GM21526 (cell line): Measurements from ENCODE around the gene CDK7.
"Not testable (repeated sequence)": the region's sequence is repeated elsewhere in the genome, so short reads cannot be mapped to it uniquely, and the experiment has no call there.

ENCODE experiments used
- ATAC-seq: cut with Tn5 transposase; IDR thresholded peaks from one replicate; pipeline ENCODE4 v1.9.1; 2021; ENCODE audit warnings: moderate library complexity; ENCODE audit not compliant: unreplicated experiment, low FRiP score

CDK7 gene

DNA sequence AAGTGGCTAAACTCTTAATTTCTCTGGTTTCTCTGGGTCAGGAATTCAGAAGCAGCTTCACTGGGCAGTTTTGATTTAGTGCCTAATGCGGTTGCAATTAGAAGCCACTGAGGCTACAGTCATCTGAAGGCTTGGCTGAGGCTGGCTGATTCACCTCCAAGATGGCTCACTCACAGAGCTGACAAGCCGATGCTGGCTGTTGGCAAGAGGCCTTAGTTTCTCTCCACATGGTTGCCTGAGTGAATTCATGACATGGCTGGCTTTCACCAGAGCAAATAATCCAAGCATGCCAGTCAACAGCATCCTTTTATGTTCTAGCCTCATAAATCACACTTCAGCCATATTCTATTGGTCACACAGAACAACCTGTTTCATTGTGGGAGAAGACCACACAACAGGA lies 2.8 kb upstream of the CDK7 start:
- ATAC-seq: no peak

DNA sequence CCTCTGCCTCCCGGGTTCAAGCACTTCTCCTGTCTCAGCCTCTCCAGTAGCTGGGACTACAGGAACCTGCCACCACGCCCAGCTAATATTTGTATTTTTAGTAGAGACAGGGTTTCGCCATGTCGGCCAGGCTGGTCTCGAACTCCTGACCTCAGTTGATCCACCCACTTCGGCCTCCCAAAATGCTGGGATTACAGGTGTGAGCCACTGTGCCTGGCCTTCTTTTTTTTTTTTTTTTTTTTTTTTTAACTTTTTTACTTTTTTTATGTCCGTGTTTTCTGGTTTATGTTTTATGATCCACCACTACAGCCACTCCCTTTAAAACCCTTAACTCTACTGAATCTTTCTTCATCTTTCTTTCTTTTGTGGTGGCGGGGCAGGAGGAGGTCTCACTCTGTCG lies 2.0 kb downstream of the CDK7 start:
- ATAC-seq: not testable (repeated sequence)

DNA sequence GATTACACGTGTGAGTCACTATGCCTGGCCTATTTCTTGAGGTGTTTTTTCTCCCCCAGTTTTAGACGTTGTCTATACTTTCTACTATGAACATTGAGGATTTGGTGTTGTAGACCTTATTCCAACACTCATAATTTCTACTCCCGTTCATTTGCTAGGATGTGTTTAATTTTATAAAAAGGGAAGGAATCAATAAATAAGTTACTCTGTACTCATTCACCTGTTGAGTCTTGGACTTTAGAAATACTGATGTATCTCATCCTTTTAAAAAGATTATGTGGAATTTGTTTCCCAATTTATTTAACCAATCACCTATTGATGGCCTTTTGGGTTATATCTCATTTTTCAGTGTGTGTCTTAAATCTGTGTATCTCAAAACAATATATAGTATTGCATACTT lies 3.2 kb downstream of the CDK7 start:
- no peak for ATAC-seq

DNA sequence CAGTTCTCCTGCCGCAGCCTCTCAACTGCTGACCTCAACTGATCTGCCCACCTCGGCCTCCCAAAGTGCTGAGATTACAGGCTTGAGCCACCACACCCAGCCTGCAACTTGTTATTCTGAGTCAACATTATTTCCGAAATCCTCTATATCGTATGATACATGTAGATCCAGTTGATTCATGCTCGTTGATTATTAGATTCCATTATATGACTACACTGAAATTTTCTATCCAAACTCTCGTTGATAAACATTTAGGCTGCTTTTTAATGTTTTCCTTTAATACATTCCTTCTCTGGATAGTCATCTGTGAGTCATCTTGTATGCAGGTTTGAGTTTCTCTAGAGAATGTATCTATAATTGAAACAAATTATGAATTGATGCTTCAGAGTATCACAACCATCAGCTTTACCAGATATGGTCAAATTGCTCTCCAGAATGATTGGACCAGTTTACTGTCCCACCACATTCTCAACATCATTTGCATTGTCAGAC lies 4.1 kb downstream of the CDK7 start:
- no peak for ATAC-seq

DNA sequence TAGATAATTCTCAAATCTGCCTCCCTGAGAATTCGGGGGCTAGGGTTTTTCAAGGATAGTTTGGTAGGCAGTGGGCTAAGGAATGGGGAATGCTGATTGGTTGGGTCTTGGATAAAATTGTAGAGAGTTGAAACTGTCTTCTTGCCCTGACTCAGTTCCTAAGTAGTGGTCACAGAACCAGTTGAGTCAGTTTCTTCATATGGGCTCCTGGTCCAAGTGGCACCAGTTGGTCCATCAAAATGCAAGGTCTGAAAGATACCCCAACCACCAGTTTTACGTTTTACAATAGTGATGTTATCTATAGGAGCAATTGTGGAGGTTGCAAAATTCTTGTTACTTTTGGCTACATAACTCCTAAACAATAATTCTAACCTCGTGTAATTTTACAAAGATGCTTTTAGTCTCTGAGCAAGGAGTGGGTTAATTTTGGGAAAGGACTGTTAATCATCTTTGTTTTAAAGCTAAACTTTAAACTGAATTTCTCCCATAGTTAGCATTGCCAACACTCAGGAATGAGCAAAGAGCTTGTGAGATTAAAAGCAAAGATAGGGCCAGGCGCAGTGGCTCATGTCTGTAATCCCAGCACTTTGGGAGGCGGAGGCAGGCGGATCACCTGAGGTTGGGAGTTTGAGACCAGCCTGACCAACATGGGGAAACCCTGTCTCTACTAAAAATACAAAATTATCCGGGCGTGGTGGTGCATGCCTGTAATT lies 7.7 kb downstream of the CDK7 start:
- no peak for ATAC-seq

DNA sequence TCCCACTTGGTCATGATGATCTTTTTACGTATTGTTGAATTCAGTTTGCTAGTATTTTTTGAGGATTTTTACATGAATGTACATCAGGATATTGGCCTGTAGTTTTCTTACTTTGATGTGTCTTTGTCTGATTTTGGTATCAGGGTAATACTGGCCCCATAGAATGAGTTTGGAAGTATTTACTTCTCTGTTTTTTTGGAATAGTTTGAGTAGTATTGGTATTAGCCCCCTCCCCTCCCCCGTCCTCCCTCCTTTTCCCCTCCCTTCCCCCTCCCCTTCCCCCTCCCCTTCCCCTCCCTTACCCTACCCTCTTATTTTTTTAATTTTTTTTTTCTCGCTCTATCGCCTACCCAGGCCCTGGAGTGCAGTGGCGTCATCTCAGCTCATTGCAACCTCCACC lies 10.3 kb downstream of the CDK7 start:
- no peak for ATAC-seq

DNA sequence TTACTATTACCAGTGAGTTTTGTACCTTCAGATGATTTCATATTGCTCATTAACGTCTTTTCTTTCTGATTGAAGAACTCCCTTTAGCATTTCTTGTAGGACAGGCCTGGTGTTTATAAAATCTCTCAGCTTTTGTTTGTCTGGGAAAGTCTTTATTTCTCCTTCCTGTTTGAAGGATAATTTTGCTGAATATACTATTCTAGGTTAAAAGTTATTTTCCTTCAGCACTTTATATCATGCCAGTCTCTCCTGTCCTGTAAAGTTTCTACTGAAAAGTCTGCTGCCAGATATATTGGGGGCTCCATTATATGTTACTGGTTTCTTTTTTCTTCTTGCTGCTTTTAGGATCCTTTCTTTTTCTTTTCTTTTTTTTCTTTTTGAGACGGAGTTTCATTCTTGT lies 13.3 kb downstream of the CDK7 start:
- ATAC-seq: no peak

DNA sequence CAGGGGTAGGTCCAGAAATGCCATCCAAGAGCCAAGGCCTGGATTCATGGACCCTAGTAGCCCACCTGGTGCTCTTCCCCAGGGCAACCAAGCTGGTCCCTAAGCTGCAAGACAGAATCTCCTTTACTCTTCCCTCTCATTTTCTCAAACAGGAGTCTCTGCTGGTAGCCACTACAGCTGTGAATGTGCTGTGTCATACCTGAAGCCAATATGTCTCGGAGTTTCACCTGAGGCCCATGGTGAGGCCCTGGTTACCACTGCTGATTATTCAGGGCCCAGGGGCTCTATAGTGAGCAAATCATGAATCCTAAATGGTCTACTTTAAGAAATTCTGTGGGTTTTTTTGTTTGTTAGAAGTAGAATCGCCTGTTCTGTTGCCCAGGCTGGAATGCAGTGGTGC lies 15.9 kb downstream of the CDK7 start:
- ATAC-seq: no peak

DNA sequence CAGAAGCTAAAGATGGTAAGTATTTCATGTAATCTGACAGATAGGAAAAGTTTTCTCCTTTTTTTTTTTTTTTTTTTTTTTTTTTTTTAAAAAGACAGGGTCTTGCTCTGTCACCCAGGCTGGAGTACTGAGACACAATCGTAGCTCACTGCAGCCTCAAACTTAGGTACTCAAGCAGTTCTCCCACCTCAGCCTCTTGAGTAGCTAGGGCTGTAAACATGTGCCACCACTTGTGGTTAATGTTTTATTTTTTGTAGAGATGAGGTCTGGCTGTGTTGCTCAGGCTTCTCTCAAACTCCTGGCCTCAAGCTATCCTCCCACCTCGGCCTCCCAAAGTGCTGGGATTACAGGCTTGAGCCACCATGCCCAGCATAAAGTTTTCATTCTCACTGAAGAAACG lies 17.8 kb downstream of the CDK7 start:
- no peak for ATAC-seq

DNA sequence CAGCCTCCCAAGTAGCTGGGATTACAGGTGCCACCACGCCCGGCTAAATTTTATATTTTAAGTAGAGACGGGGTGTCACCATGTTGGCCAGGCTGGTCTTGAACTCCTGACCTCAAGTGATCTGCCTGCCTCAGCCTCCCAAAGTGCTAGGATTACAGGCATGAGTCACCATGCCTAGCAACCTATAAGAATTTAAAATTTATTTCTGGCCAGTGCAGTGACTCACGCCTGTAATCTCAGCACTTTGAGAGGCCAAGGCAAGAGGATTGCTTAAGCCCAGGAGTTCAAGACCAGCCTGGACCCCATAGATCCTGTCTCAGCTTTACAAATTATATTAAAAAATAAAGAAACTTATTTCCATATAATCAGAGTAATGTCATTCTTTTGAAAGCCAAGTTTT lies 21.3 kb downstream of the CDK7 start:
- not testable (repeated sequence) for ATAC-seq

DNA sequence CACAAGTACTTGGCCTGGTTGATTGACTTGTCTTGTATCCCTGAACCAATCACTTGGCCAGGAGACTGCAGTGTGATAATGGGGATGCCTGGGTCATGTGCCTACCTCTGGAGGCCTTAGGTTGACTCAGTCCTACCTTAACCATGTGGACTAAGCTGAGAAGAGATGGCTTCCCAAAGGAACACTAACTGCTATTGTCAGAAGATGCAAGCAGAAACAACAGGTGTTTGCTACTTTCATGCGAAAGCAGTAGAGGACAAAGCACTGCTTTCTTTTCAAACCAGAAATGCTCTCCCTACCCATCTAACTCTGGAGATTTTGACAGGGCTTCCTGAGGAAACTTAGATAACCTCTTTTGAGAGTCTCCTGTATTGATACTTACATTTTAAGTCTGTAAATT lies 22.9 kb downstream of the CDK7 start:
- no peak for ATAC-seq

DNA sequence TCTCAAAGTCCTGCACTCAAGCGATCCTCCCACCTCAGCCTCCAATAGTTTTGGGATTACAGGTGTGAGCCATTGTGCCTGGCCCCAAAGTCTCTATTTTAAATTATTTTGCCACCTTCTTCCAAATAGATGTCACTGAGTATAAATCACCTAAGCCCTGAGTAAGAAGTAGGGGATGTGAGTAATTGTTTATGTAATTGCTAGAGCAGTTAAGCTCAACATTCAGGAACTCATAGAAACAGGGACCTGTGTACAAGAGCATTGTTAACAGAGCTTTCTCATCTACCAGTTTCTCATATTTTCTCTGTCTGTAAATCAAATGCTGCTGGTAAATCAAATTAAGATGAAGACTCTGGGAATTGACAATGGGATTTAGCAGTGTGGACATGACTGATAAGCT lies 26.3 kb downstream of the CDK7 start:
- no peak for ATAC-seq

DNA sequence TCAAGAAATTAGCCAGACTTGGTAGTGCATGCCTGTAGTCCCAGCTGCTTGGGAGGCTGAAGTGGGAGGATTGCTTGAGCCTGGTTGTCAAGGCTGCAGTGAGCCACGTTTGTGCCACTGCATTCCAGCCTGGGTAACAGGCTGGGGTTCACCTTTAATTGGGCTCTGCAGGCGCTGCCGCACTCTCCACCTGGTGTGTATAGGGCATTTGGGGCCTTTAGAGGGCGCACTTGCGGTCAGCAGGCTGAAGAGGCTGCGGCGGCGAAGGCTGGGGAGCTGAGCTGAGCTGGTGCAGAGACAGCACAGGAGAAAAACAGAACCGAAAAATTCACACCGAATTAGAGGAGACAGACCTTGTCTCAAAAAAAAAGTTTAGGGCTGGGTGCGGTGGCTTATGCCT lies 31.2 kb downstream of the CDK7 start:
- no peak for ATAC-seq

DNA sequence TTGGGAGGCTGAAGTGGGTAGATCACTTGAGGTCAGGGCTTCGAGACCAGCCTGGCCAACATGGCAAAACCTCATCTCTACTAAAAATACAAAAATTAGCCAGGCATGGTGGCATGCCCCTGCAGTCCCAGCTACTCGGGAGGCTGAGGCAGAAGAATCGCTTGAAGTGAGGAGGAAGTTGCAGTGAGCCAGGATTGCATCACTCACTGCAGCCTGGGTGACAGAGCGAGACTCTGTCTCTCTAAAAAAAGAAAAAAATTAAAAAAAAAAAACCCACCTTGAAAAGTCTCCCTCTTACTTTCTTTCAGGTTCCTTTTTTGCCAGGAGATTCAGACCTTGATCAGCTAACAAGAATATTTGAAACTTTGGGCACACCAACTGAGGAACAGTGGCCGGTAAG lies 34.2 kb downstream of the CDK7 start:
- ATAC-seq: no peak

DNA sequence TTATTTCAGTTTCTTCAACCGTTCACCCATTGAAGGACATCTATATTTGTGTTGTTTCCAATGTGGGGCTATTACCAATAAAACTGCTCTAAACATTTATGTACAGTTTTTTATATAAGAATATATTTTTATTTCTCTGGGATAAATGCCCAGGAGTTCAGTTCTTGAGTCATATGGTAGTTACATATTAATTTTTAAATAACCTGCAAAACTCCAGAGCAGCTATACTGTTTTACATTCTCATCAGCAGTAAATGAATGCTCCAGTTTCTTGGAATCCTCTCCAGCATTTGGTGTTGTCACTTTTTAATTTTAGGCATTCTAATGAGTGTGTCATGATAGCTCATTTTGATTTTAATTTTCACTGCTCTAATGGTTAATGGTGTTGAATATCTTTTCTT lies 36.2 kb downstream of the CDK7 start:
- no peak for ATAC-seq

DNA sequence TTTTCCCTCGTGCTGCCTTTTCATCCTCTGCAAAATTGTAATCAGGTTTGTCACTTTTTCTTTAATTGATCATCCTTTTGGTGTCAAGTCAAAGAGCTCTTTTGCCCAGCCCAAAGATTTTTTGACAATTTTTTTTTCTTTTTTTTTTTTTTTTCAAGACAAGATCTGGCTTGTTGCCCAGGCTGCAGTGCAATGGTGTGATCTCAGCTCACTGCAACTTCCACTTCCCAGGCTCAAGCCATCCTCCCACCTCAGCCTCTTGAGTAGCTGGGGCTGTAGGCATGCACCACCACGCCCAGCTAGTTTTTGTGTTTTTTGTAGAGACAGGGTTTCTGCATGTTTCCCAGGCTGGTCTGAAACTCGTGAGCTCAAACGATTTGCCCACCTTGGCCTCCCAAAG lies 36.7 kb downstream of the CDK7 start:
- no peak for ATAC-seq

DNA sequence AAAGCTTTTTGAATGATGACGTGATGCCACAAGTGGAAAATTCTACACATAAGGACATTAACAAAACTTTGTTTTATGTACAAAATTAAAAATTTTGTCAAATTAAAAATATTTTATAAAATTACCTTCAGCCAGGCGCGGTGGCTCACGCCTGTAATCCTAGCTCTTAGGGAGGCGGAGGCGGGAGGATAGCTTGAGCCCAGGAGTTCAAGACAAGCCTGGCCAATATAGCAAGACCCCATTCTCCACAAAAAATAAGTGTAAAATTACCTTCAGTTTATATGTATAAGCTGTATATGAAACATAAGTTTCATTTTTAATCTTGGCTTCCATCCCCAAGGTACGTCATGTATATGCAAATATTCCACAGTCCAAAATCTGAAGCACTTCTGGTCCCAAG lies 40.9 kb downstream of the CDK7 start:
- no peak for ATAC-seq

DNA sequence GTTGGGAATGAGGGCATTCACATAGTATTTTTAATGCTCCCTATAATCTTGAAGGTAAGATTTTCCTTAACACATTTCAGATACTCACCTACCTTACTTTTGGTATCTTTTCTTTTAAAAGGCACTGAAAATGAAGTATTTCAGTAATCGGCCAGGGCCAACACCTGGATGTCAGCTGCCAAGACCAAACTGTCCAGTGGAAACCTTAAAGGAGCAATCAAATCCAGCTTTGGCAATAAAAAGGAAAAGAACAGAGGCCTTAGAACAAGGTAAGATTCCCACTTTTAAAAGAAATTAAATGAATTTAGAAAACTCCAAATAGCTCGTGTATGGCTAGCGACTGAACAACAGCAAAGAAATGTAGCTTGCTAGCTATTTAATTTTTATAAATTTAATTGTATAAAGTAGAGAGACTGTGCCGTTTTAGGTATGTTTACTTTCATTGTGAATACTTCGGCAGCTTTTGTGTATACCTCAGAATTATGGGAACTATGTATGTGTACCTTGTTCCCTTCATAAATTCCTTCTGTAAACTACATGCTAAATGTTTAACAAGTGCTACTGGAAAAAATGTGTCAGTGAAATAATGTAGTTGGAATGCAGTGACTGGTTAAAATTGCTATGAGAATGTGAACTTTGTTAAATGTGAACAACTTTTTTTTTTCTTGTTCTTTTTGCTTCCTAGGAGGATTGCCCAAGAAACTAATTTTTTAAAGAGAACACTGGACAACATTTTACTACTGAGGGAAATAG lies 41.9 kb downstream of the CDK7 start:
- no peak for ATAC-seq

DNA sequence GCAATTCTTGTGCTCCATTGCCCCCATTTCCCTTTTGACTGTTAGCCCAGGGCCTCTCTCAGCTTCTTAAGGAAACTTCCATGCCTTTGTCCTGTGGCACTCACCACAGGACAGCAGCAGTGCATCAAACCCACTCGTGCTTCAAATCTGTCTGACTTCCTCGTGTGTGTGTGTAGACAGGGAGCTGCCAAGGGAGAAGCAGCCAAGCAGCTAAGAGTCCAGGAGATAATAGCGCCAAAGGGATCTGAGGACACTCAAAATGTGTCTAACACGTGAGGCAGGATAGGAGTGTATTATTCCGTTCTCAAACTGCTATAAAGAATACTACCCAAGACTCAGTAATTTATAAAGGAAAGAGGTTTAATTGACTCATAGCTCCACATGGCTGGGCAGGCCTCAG lies 44.8 kb downstream of the CDK7 start:
- no peak for ATAC-seq

DNA sequence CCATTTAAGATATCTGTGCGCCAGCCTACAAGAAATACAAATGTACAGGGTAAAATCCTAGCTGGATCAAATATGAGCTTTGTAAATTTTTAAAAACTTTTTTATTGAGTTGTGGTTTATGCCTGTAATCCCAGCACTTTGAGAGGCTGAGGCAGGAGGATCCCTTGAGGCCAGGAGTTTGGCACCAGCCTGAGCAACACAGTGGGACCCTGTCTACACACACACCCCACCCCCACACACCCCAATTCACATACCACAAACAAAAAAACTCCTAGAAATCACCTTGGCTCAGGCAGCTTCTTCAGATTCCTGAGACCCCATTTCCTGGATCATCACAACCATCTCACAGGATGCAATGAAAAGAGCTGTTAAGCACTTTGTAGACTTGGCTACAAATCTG lies 46.4 kb downstream of the CDK7 start:
- ATAC-seq: no peak

DNA sequence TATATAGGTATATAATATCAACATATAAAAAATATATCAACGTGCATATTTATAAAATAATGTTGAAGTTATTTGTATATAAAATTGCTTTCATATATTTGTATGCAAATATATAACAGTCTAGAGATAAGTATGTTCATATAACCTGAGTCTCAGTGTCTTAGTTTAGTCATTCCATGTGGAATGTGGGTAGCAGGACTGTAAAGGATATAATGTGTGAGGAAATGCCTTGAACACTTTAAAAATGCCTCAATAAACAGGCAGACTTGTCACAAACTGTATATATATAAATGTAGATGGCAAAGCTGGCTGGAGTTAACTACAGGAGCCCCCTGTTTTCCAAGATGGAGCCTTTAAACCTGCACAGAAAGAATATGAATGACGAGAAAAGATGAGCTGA lies 49.5 kb downstream of the CDK7 start:
- no peak for ATAC-seq

DNA sequence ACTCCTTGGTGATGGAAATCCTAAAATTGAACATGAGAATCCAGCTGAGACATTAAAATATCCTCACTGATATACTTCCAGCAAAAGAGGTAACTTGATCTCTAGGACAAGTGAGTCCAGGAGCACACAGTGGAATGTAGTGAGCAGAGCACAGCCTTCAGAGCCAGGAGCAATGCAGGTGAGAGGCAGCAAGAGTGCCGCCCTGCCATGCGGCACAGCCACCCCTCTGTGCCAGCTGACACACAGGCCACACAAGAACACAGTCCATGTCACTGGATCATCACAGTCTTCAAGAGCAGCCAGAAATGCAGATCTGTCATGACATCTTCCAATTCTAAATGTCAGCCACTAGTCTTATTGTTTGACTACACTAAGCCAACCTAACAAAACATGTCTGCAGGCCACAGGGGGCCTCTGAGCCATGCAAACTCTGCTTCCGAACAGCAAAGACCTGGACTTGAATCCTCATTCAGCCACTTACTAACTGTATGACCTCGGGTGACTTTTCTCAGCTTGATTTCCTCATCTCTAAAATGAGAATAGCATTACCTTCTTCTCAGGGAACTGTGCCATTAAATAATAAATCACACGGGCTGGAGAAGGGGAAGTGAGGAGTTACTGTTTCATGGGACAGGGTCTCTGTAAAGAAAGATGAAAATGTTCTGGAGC lies 50.9 kb downstream of the CDK7 start:
- no peak for ATAC-seq
